Vagina (tissue), 2 donors: ENCODE measurements around the gene WTAP. TPM values are rescaled to one million over a fixed set of nuclear protein-coding genes. Genes with fewer than 3 reads are reported as not detected.

Experiments
- DNase-seq, 2 donors: peaks; one replicate each; pipeline ENCODE4 v3.0.0-alpha.2; 2017; ENCODE audit errors: extremely low spot score in 2 of 2
- H3K27ac ChIP-seq: fragments of 200-600 bp; sonication (generic); one replicate; pipeline ENCODE4 v1.5.1; 2019
- H3K27me3 ChIP-seq: fragments of 200-600 bp; sonication (generic); one replicate; pipeline ENCODE4 v1.5.1; 2019
- H3K36me3 ChIP-seq, 2 donors: fragments of 200-600 bp; sonication (generic); one replicate each; pipeline ENCODE4 v1.5.1; 2017 to 2019
- H3K4me1 ChIP-seq: fragments of 200-600 bp; sonication (generic); one replicate; pipeline ENCODE4 v1.5.1; 2019
- H3K4me3 ChIP-seq, 2 donors: fragments of 200-600 bp; sonication (generic); 1 replicate in 1 of 2; 2 replicates in 1 of 2; pipeline ENCODE4 v1.5.1; 2016 to 2019
- H3K9me3 ChIP-seq: fragments of 200-600 bp; sonication (generic); one replicate; pipeline ENCODE4 v1.5.1; 2019
- CTCF ChIP-seq, 3 experiments: fragments of 450-650 bp in 2 of 3; fragments of 200-600 bp in 1 of 3; sonication (generic) in 1 of 3; IDR thresholded peaks; one replicate each; pipeline ENCODE4 v1.5.1; 2017 to 2019; ENCODE audit warnings: antibody characterized with exemption in 3 of 3, mild to moderate bottlenecking in 2 of 3, moderate library complexity in 2 of 3
- POLR2A ChIP-seq, 2 donors: fragments of 450-650 bp; IDR thresholded peaks; one replicate each; pipeline ENCODE4 v1.6.1; 2017; ENCODE audit warnings: antibody characterized with exemption in 2 of 2, mild to moderate bottlenecking in 2 of 2, moderate library complexity in 2 of 2
- POLR2AphosphoS5 ChIP-seq, 2 donors: sonication (generic); formaldehyde crosslinking; IDR thresholded peaks; one replicate each; pipeline ENCODE4 v1.9.0; 2017; ENCODE audit warnings: antibody characterized with exemption in 2 of 2, mild to moderate bottlenecking in 2 of 2, low read depth in 1 of 2; ENCODE audit not compliant: insufficient read depth in 1 of 2
- intact Hi-C: fragments of 100-400 bp; cut with DNase I; formaldehyde crosslinking; loops from one replicate; pipeline ENCODE4 v1.15.1; 2023
- total RNA-seq: library from RNA; depleted of rRNA; stranded (reverse); fragments of >200 nt; gene quantifications from one replicate; pipeline ENCODE4 v1.2.3, GENCODE V29; 2016

WTAP gene
- total RNA-seq, 1 donor from 2014 or later = 85.0 TPM

GRCh38 chr6:159769470-159769869 is 42.2 kb downstream of the WTAP start:
- intact Hi-C loops = no loop called here
- Histone ChIP-seq H3K4me1 (no peaks in the 10 kb centered on the region), H3K9me3 (no peaks in the 10 kb centered on the region), H3K4me3 (no peak overlapping the region), H3K27ac (no peak overlapping the region), H3K36me3 (peaks cover 0 to 29% of the 10 kb centered on the region in 2 donors), H3K27me3 (no peaks in the 10 kb centered on the region)
- DNase-seq = no peak
- no peak for TF ChIP-seq POLR2A (IDR thresholded peaks at IDR 0.05)
- TF ChIP-seq POLR2AphosphoS5 (IDR thresholded peaks at IDR 0.05; ENCODE audit: insufficient read depth in 1 of 2, low read depth in 1 of 2) = no peak
- no peak for TF ChIP-seq CTCF (IDR thresholded peaks at IDR 0.05)

GRCh38 chr6:159772196-159772595 is 44.9 kb downstream of the WTAP start:
- Histone ChIP-seq H3K27ac (no peak overlapping the region), H3K4me3 (no peak overlapping the region), H3K9me3 (no peaks in the 10 kb centered on the region), H3K4me1 (no peaks in the 10 kb centered on the region), H3K36me3 (peaks cover 0 to 43% of the 10 kb centered on the region in 2 donors), H3K27me3 (no peaks in the 10 kb centered on the region)
- no peak for DNase-seq
- TF ChIP-seq POLR2A (IDR thresholded peaks at IDR 0.05) (no peak), POLR2AphosphoS5 (IDR thresholded peaks at IDR 0.05; ENCODE audit: insufficient read depth in 1 of 2, low read depth in 1 of 2) (no peak), CTCF (IDR thresholded peaks at IDR 0.05) (no peak)
- intact Hi-C loops = no loop called here

GRCh38 chr6:159777240-159777904 is 50.1 kb downstream of the WTAP start:
- TF ChIP-seq POLR2AphosphoS5 (IDR thresholded peaks at IDR 0.05; ENCODE audit: insufficient read depth in 1 of 2, low read depth in 1 of 2) (no peak), POLR2A (IDR thresholded peaks at IDR 0.05) (no peak), CTCF (IDR thresholded peaks at IDR 0.05) (no peak)
- no peaks in the 10 kb centered on the region for H3K27me3 ChIP-seq
- H3K4me1 ChIP-seq = no peaks in the 10 kb centered on the region
- H3K4me3 ChIP-seq = no peak overlapping the region
- peaks cover 0 to 63% of the 10 kb centered on the region in 2 donors for H3K36me3 ChIP-seq
- DNase-seq = no peak
- intact Hi-C loops = no loop called here
- H3K27ac ChIP-seq = no peak overlapping the region
- no peaks in the 10 kb centered on the region for H3K9me3 ChIP-seq

GRCh38 chr6:159778131-159778530 is 50.8 kb downstream of the WTAP start:
- no peak for DNase-seq
- Histone ChIP-seq H3K9me3 (no peaks in the 10 kb centered on the region), H3K36me3 (peaks cover 0 to 70% of the 10 kb centered on the region in 2 donors), H3K4me3 (no peak overlapping the region), H3K27ac (no peak overlapping the region), H3K4me1 (peaks cover 4% of the 10 kb centered on the region), H3K27me3 (no peaks in the 10 kb centered on the region)
- intact Hi-C loops = no loop called here
- no peak for TF ChIP-seq POLR2A (IDR thresholded peaks at IDR 0.05)
- TF ChIP-seq CTCF (IDR thresholded peaks at IDR 0.05) = no peak
- no peak for TF ChIP-seq POLR2AphosphoS5 (IDR thresholded peaks at IDR 0.05; ENCODE audit: insufficient read depth in 1 of 2, low read depth in 1 of 2)

GRCh38 chr6:159778542-159779103 is 51.3 kb downstream of the WTAP start:
- Histone ChIP-seq H3K4me1 (peaks cover 7% of the 10 kb centered on the region), H3K9me3 (no peaks in the 10 kb centered on the region), H3K27me3 (no peaks in the 10 kb centered on the region), H3K4me3 (no peak overlapping the region), H3K36me3 (peaks cover 0 to 75% of the 10 kb centered on the region in 2 donors), H3K27ac (no peak overlapping the region)
- DNase-seq = no peak
- intact Hi-C loops = no loop called here
- no peak for TF ChIP-seq POLR2AphosphoS5 (IDR thresholded peaks at IDR 0.05; ENCODE audit: insufficient read depth in 1 of 2, low read depth in 1 of 2)
- TF ChIP-seq POLR2A (IDR thresholded peaks at IDR 0.05) = no peak
- TF ChIP-seq CTCF (IDR thresholded peaks at IDR 0.05) = no peak
